ENCODE data around the gene WHRN. TPM values are rescaled to one million over a fixed set of nuclear protein-coding genes. Genes with fewer than 3 reads are reported as not detected.

Gene WHRN
- total RNA-seq, 1 donor from 2014 or later, result 6.9 TPM

GRCh38 chr9:114401344-114401743 lies 103.9 kb downstream of the WHRN start:
- Mint-ChIP-seq H3K9me3 (ENCODE audit: low read depth) (no peaks in the 10 kb centered on the region), H3K4me1 (ENCODE audit: low read depth) (peaks cover 17% of the 10 kb centered on the region), H3K36me3 (ENCODE audit: low read depth) (no peaks in the 10 kb centered on the region), H3K27me3 (ENCODE audit: low read depth) (no peaks in the 10 kb centered on the region), H3K4me3 (ENCODE audit: unreplicated experiment) (no peak overlapping the region), H3K27ac (ENCODE audit: unreplicated experiment) (no peak overlapping the region)
- no peak for TF ChIP-seq CTCF (IDR thresholded peaks at IDR 0.05)
- DNase-seq (ENCODE audit: low spot score), result no peak

- H3K27ac Mint-ChIP-seq (ENCODE audit: unreplicated experiment), result no peak overlapping the region
Measured at GRCh38 chr9:114400772-114401171, 104.5 kb downstream of the WHRN start.

GRCh38 chr9:114400219-114400618 lies 105.1 kb downstream of the WHRN start:
- no peak for TF ChIP-seq CTCF (IDR thresholded peaks at IDR 0.05)
- Mint-ChIP-seq H3K9me3 (ENCODE audit: low read depth) (no peaks in the 10 kb centered on the region), H3K36me3 (ENCODE audit: low read depth) (no peaks in the 10 kb centered on the region), H3K4me1 (ENCODE audit: low read depth) (peaks cover 25% of the 10 kb centered on the region), H3K4me3 (ENCODE audit: unreplicated experiment) (no peak overlapping the region), H3K27ac (ENCODE audit: unreplicated experiment) (no peak overlapping the region), H3K27me3 (ENCODE audit: low read depth) (no peaks in the 10 kb centered on the region)
- no peak for DNase-seq (ENCODE audit: low spot score)

More at GRCh38 chr9:114400772-114401171, 104.5 kb downstream of the WHRN start:
- peaks cover 23% of the 10 kb centered on the region for H3K4me1 Mint-ChIP-seq (ENCODE audit: low read depth)
- no peak for DNase-seq (ENCODE audit: low spot score)
- no peaks in the 10 kb centered on the region for H3K36me3 Mint-ChIP-seq (ENCODE audit: low read depth)
- H3K4me3 Mint-ChIP-seq (ENCODE audit: unreplicated experiment), result no peak overlapping the region
- no peak for TF ChIP-seq CTCF (IDR thresholded peaks at IDR 0.05)
- no peaks in the 10 kb centered on the region for H3K9me3 Mint-ChIP-seq (ENCODE audit: low read depth)
- no peaks in the 10 kb centered on the region for H3K27me3 Mint-ChIP-seq (ENCODE audit: low read depth)

- TF ChIP-seq CTCF (IDR thresholded peaks at IDR 0.05), result no peak
- Mint-ChIP-seq H3K27me3 (ENCODE audit: low read depth) (no peaks in the 10 kb centered on the region), H3K4me1 (ENCODE audit: low read depth) (peaks cover 33% of the 10 kb centered on the region), H3K4me3 (ENCODE audit: unreplicated experiment) (no peak overlapping the region), H3K36me3 (ENCODE audit: low read depth) (no peaks in the 10 kb centered on the region), H3K27ac (ENCODE audit: unreplicated experiment) (no peak overlapping the region), H3K9me3 (ENCODE audit: low read depth) (no peaks in the 10 kb centered on the region)
- no peak for DNase-seq (ENCODE audit: low spot score)
Measured at GRCh38 chr9:114399381-114399780, 105.9 kb downstream of the WHRN start.

GRCh38 chr9:114397848-114398605 lies 107.2 kb downstream of the WHRN start:
- H3K4me1 Mint-ChIP-seq (ENCODE audit: low read depth), result peaks cover 39% of the 10 kb centered on the region
- DNase-seq (ENCODE audit: low spot score), result no peak
- H3K4me3 Mint-ChIP-seq (ENCODE audit: unreplicated experiment), result peak overlapping the region; percentile 95
- H3K36me3 Mint-ChIP-seq (ENCODE audit: low read depth), result peaks cover 1% of the 10 kb centered on the region
- H3K27ac Mint-ChIP-seq (ENCODE audit: unreplicated experiment), result peak overlapping the region; percentile 97
- no peaks in the 10 kb centered on the region for H3K9me3 Mint-ChIP-seq (ENCODE audit: low read depth)
- no peak for TF ChIP-seq CTCF (IDR thresholded peaks at IDR 0.05)
- no peaks in the 10 kb centered on the region for H3K27me3 Mint-ChIP-seq (ENCODE audit: low read depth)
